Effector CD8-positive, alpha-beta T cell (primary cell): ENCODE data around the gene AKAP13.
"Not testable (repeated sequence)": the region's sequence is repeated elsewhere in the genome, so short reads cannot be mapped to it uniquely, and the experiment has no call there.

Experiments used
- DNase-seq: peaks from one replicate; lab custom pipeline; 2025; lab: John Stamatoyannopoulos, UW

Gene AKAP13

DNA sequence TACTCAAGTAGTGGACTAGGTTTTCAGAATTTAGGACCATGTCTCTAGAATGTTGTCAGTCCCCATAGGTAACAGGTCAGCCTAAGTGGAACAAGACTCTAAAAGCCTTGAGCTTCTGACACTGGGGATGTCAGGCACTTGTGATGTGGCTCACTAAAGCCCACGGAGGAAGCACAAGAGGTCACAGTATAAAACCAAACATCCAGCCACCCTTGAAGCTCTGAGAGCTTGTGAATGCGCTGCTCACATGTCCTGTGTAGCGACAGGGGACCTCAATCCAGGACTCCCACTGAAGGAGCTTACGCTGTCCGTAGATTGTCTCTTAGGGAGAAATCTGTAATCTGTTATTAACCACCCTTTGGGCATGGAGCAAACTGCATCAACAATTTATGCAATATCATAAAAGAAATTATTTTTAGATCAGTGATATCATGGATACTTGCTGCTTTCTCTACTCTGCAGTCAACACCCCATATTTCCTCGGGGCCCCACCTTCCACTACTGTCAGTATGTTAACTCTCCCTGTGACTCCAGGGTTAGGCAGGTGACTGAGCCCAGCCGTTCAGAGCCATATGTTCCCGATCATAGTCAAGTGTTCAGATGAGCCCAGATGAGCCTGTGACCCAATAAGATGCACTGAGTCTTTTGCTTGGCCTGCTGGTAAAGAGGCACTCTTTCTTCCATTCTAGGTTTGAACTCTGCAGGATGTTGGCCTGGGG is 32.2 kb upstream of the AKAP13 start:
- DNase-seq: not testable (repeated sequence)

DNA sequence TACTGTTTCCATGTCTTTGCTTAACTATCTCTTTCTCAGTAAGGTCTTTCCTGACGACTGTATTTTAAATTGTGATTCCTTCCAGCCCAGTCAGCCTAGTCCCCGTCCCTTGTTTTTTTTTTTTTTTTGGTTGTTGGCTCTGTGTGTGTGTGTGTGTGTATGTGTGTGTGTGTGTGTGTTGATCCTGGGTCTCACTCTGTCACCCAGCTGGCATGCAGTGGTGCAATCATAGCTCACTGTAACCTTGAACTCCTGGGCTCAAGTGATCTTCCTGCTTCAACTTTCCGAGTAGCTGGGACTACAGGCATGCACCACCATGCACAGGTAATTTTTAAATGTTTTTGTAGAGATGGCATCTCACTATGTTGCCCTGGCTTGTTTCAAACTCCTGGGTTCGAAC is 31.3 kb upstream of the AKAP13 start:
- not testable (repeated sequence) for DNase-seq

DNA sequence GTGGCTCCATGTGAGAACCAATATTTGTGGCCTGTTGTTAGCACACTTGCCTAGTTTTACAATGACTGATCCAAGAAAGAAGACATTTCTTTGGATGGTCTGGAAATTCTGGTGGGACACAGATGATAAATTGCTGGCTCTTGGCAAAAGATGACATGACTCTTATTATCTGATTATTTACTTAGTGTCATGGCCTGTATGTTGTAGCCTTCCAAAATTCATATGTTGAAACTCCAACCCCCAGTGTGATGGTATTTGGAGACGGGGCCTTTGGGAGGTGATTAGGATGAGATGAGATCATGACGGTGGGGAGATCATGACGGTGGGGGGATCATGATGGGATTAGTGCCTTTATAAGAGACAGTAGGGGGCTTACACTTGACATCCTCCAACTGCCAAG is 30.0 kb upstream of the AKAP13 start:
- DNase-seq: no peak

DNA sequence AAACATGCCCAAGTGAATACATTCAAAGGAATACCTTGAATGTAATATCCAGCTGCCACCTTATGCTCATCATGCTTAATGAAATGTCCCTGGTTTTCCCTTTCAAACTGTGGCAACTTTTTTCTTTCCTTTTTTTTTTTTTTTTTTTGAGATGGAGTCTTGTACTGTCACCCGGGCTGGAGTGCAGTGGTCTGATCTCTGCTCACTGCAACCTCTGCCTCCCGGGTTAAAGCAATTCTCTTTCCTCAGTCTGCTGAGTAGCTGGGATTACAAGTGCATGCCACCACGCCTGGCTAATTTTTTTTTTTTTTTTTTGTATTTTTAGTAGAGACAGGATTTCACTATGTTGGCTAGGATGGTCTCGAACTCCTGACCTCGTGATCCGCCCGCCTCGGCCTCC is 28.9 kb upstream of the AKAP13 start:
- not testable (repeated sequence) for DNase-seq

DNA sequence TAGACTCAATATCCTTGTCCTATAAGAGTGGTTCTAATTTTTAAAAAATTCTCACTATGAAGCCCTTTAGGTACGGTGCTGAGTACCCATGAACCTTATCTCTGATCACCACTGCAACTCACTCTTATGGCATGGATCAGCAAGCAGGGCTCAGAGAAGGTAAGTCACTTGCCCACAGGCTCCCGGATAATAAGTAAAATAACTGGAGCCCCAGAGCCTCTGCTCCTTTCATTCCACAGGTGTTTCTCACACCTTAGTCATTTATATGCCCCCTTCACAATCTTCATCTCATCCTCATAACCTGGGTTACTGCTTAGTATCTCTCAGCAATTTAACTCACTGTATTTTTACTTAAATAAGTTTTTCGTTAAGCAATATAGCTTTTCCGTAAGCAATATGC is 28.4 kb upstream of the AKAP13 start:
- no peak for DNase-seq

DNA sequence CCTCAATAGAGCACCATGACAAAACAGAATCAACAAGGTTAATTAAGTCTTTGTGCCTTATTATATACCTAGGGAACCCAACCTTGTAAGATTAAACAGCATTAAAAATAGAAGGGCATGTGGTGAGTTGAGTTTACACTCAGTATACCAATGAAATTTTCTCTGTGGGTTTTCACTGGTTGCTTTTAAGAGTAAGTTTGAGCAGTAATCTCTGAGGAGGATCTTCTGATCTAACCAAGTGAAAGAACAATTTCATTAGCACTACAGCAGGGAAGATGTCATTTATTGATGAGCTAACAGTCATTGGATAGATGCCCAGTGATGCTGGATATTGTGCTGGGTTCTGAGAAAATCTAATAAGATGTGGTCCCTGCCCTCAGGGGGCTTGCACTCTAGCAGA is 26.9 kb upstream of the AKAP13 start:
- no peak for DNase-seq

DNA sequence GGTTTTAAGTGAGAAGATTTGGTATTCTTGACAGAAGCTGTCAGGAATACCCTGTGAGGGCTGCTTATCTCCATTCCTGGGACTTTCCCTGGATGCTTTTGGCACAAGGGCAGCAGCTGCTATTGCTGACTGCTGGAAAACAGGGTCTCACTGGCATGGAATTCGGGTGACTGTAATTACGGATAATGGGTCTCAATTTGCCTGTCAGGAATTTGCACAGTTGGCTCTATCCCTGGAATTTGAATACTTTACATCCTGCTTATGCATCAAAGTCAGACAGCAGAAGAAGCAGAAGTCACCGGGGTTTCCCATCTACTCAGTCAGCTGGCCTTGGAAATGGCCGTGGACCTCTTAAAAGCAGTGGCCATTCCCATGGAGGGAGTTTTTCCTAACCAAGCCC is 25.9 kb upstream of the AKAP13 start:
- no peak for DNase-seq

DNA sequence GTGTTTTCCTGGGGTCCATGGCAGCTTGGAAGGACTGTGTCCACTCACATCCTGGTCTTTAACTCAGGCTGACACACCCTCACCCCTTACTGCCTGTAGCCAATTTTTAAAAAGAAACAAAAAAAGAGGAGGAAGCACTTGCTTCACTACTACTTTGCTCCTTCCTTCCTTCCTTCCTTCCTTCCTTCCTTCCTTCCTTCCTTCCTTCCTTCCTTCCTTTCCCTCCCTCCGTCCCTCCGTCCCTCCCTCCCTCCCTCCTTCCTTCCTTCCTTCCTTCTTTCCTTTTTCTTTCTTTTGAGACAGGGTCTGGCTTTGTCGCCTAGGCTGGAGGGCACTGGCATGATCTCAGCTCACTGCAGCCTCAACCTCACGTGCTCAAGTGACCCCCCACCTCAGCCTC is 25.5 kb upstream of the AKAP13 start:
- no peak for DNase-seq

DNA sequence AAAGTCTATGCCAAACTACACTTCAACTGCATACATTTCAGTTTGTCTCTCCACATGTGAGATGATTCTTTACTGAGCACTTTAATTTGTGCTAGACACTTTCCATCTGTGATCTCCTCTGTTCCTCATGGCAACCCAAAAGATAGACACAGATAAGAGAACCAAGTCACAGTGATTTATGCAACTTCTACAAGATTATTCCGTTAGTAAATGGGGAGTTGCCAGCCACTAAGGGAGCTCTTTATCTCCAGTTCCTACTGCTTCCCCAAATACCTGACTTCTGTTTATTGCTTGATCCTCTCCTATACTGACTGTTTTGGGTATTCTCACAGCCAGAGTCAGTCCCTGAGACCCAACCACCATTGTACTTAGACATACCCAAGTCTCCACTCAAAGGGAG is 24.1 kb upstream of the AKAP13 start:
- no peak for DNase-seq

DNA sequence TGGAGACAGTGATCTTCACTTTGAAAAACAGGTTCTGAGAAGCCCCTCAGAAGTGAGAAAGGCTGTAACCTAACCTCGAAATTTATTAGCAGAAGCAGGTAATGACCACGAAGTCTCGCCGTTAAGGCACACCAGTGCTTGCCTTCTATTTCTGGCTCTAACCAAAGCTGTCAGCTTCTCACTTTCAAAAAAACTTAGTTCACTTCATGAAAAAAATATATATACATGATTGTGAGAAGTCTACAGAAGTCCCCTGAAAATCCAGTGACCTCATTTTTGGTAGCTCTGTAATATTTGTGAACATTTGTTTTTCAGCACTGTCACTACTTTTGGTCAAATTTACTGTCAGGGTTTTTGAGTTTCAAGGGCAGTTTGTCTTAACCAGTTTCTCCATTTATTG is 19.1 kb upstream of the AKAP13 start:
- no peak for DNase-seq

DNA sequence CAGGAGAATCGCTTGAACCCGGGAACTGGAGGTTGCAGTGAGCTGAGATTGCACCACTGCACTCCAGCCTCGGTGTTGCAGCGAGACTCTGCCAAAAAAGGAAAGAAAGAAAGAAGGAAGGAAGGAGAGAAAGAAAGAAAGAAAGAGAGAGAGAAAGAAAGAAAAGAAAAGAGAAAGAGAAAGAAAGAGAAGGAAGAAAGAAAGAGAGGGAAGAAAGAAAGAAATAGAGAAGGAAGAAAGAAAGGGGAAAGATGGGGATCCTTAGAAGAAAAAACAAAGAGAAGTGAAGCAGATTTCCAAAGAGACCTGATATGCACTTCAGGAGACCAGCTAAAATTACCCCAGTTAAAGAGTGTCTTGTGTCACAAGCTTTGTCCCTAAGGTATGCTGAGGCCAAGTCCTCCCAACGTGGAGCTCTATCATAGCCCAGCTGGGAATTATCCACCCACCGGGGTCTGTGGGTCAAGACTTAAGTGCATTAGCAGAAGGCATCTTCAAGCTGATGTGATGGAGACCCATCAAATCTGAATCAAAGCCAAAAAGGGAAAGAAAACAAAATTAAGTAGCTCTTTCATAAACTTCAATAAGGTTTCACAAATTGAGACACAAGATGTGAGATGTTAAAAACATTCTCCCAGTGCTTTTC is 17.8 kb upstream of the AKAP13 start:
- DNase-seq: no peak

DNA sequence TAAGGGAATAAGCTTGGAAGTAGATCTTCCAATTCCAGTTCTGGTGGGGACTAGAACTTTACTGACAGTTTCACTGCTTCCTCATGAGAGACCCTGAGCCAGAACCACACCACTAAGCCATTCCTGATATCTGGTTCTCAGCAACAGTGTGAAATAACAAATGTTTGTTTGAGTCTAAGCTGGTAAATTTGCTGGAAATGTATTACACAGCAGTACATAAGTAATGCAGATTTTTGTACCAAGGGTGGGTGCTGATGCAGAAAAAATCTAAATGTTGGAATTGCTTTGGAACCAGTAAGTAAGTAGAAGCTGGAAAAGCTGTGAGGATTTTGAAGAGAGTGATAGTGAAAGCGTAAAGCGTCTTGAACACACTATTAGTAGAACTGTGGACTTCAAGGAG is 14.4 kb upstream of the AKAP13 start:
- no peak for DNase-seq

DNA sequence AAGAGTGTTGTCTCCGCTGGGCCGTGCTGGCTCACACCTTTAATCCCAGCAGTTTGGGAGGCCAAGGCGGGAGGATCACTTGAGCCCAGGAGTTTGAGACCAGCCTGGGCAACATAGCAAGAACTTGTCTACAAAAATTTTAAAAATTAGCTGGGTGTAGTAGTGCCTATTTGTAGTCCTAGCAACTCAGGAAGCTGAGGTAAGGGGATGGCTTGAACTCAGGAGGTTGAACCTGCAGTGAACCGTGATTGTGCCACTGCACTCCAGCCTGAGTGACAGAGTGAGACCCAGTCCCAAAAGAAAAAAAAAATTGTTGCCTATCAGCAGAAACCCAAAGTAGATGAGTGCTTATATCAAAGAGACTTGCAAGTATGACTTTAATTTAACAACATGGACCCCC is 12.7 kb upstream of the AKAP13 start:
- no peak for DNase-seq

DNA sequence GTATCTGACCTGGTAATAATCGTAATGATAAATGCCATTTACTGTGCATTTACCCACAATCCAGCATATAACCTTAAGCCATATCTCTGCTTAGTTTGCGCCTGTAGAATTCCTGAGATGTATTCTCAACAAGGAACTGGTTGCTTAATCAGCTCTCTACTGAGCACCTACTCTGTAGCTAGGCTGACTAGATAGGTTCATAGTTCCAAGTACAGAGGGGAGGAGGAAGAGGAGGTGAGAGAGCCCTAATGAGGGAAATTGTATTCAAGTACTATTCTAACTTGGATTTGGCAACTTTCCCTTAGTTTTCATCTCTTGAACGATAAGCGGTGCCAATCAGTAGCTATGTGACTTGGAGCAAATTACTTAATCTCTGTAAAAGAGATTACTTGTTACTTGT is 5.6 kb upstream of the AKAP13 start:
- no peak for DNase-seq

DNA sequence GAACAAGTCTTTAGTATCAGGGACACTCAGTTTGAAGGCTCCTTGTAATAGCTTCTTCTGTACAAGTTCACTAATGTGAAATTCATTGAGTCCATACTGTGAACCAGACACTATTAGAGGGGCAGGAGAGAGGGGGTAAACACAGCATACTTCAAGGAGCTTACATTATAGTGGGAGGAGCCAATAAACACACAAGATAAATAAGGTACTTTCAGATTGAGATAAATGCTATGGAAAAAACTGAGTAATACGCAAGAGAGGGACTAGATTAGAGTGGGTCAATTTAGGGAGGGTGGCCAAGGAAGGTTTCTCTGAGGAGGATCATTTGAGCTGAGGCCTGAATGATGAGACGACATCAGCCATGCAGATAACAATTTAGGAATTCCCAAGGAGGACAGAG is 3.1 kb upstream of the AKAP13 start:
- DNase-seq: no peak

DNA sequence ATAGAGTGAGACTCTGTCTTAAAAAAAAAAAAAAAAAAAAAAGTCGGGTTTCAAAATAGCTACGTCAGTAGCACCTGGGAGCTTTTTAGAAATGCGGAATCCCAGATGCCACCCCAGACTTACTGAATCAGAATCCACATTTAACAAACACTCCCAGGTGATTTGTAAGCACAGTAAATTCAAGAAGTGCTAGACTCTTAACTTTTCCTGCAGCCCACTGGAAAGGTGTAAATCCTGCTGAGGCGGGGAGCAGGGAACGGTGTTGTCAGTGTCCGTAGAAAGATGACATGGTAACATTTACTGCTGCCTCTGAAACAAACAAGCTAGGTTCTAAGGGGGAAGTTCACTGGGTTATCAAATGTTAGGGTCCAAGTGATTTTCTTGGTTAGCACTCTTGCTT is 2.4 kb upstream of the AKAP13 start:
- no peak for DNase-seq

DNA sequence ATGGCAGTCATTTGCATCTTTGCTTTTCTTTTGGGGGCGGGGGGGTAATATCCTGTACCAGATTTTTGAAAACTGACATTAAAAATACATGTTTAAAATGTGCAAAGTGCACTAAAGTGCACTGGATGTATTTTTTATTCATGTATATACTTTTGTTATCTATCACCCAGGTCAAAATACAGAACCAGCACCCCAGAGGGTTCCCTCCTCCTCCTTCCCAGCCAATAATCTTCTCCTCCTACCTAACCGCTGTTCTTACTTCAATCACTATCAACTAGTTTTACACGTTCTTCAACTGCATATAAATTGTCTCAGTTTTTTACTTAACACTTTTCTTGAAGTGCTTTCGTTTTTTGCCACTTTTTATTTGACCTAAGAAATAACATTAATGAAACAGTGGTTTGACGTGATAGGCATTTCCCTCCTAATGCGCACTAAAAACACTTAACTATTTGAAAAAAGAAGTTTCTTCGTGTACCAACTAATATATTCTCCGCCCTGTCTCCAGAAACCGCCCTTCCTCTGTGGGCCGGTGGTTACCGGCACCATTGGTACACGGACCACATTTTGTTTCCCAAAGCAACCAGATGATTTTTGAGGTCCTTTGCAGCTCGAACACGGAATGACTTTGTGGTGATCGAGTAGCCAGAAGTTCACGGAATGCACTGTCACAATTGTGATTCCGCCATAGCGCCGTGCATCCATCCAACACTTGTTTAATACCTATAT is 836 bp upstream of the AKAP13 start:
- DNase-seq: peak; percentile 42

DNA sequence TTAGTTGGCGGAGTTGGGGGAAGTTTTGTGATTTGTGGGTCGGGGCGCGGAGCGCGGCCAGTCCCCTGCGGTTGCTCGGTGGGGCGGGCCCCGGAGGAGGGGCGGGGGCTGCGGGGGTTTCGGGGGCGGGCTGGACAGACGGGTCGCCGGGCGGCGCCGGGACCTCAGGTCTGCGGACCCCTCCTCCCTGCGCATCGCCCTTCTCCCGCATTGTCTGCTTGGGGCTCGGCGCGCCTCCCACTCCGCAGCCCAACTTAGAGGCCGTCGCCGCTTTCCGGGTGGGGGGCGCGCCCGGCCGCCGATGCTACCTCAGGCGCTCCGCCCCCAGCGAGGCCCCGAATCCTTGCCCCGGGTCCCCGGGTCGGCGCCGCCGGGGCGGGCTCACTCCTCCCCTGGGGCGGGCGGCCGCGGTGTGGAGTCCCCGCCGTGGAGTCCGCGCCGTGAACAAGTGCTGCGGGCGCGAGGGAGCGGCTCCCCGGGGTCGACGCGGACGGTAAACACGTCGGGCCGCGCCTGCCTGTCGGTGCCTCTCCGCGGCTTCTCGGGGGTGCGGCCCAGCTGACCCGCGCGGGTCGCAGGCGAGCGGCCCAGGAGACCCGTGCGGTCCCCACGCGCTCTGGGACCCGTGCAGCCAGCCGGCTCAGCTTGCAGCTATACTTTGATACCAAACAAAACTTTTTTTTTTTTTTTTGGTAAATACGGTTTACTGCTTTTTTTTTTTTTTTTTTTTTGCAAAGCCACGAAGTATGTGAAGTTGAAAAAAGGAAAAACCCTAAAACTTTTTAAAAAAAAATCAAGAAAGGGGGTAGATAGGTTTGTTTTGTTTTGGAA is 624 bp downstream of the AKAP13 start:
- DNase-seq: peak; percentile 47

DNA sequence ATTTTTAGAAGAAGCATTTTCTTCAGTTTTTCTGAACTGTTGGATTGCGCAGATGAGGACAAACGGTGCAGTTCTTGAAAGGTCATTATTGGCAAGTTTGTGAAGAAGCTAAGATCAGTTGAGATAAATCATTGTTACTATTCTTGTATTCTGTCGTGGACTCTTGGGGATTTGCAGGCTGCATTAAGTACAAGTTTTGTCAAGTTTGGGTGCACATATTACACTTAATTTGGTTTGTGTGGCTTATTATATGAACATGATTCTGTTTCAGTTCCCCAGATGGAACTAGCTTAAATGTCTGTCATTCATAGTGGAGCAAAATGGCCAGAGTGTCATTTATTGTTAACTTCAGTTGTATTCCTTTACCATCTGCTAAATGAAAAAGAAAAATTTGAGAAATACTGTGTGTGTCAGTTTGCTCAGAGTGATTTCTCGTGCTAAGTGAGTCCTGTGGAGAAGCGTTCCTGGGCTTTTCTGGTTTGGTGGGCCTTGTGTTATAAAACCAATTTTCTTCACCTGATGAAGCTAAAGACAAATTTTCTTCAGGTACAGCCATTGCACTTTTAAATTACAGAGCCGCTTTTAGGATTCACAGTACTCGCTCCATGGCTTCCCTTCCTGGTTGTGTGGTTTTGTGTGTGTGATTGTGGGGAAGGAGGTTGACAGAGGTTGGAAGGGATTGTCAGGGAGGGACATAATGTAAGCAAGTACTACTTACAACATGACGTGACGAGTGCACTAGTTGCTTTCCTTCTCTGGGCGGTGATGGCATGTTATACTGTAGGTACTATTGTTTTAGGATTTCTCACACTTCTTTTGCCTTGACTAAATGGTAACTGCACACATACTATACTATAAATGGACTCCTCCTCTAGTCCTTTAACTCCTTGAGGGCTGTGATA is 1.7 kb downstream of the AKAP13 start:
- no peak for DNase-seq

DNA sequence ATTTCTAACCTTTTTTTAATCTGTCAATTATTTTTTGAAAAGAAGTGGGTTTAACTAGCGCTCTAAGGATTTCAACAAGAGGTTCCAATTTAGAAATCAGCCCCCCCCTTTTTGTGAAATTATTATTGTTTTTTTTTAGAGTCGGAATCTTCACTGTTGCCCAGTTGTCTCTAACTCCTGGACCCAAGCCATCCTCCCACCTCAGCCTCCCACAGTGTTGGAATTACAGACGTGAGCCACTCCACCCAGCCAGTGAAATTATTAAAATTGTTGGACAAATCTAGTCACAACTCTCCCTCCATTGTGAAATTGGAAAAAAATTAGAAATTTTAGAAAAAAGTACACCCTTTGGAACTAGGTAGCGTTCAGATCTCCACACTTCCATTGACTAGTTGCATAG is 2.5 kb downstream of the AKAP13 start:
- no peak for DNase-seq

DNA sequence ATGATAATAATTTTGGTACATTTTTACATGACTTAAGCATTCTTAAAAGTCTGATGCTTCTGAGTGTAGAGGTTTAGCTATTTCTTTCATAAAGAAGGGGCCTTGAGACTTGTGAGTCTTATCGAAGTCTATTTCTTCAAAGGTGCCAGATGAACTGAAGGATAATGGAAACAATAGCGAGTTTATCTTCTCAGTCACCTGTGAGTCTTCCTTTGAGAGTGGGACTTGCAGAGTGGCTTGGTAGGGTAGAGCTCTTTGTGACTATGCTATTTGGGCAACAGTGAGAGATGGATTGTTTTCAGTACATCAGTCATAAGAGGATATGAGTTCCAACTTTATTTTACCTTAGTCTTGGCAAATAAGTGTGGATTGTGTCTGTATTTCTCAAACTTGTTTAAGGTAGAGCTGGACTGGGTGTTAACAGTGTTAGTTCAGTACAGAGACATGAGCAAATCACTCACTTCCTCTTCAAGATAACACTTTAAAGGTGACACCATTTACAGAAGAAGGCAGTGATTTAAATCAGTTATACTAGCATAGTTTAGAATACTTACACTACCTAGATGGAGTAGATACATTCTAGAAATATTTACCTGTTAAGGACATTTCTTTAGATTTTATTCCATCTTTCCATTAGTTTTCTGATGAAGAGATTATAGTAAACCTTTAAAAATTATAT is 3.2 kb downstream of the AKAP13 start:
- DNase-seq: no peak
